Endothelial cell of umbilical vein (primary cell): ENCODE measurements around the gene TOX2. TPM values are rescaled to one million over a fixed set of nuclear protein-coding genes. Genes with fewer than 3 reads are reported as not detected.
A peak's percentile ranks its signal among the peaks of the same experiment; 100 is the strongest.

Experiments used
- BruUV-seq: library from RNA; stranded (reverse); fragments of 400-500 nt; replicated peaks from 2 replicates; lab custom pipeline; 2021; lab: Mats Ljungman, UMichigan
- CTCF ChIA-PET: fragments of 300-600, 350-600 bp; sonication (Branson Sonifier 250); formaldehyde crosslinking; loops from one replicate; lab custom pipeline; 2021; ENCODE audit warnings: antibody characterized with exemption, inconsistent platforms; lab: Charles Lee
- POLR2A ChIA-PET: fragments of 300-600, 350-600 bp; sonication (Branson Sonifier 250); formaldehyde crosslinking; loops from one replicate; lab custom pipeline; 2021; ENCODE audit warnings: antibody characterized with exemption, inconsistent platforms; lab: Charles Lee
- DNase-seq: peaks from one replicate; pipeline ENCODE4 v3.0.0-alpha.2; 2011; ENCODE audit warnings: low read depth, low spot score
- FAIRE-seq: peaks from 2 replicates; lab custom pipeline; 2011; peaks lifted over from hg19 to GRCh38; lab: Jason Lieb, UNC
- H2AFZ ChIP-seq: 2 replicates; pipeline ENCODE4 v1.6.0; 2012; ENCODE audit warnings: low read depth, low read length, control low read depth, inconsistent platforms
- H3K27ac ChIP-seq: 2 replicates; pipeline ENCODE4 v1.5.1; 2011; ENCODE audit warnings: low read depth, mild to moderate bottlenecking, control low read depth, low read length, moderate library complexity; ENCODE audit not compliant: insufficient read depth
- H3K27me3 ChIP-seq, 2 experiments: 2 replicates each; pipeline versions ENCODE4 v1.6.0 to v1.6.1; 2011; ENCODE audit warnings: low read length in 2 of 2, mixed read lengths in 1 of 2; ENCODE audit not compliant: control insufficient read depth in 2 of 2, insufficient read depth in 2 of 2
- H3K36me3 ChIP-seq, 2 experiments: 2 replicates in 1 of 2; 3 replicates in 1 of 2; pipeline ENCODE4 v1.5.1; 2011; ENCODE audit warnings: low read length in 2 of 2, mild to moderate bottlenecking in 1 of 2, moderate library complexity in 1 of 2; ENCODE audit not compliant: control insufficient read depth in 2 of 2, insufficient read depth in 2 of 2; ENCODE audit errors: extremely low read depth in 1 of 2
- H3K4me1 ChIP-seq: 3 replicates; pipeline ENCODE4 v1.5.1; 2011; ENCODE audit warnings: mild to moderate bottlenecking, low read length; ENCODE audit not compliant: control insufficient read depth, insufficient read depth; ENCODE audit errors: extremely low read depth
- H3K4me2 ChIP-seq: 2 replicates; pipeline ENCODE4 v1.6.1; 2011; ENCODE audit warnings: low read length, control low read depth, mixed read lengths; ENCODE audit not compliant: insufficient read depth
- H3K4me3 ChIP-seq, 3 experiments: fragments of 200-600 bp in 1 of 3; sonication (generic), shearing (Covaris generic) in 1 of 3; replicated peaks in 1 of 3; 2 replicates each; pipeline ENCODE4 v1.5.1; 2011 to 2016; ENCODE audit warnings: control low read depth in 3 of 3, low read length in 3 of 3, mild to moderate bottlenecking in 2 of 3, inconsistent platforms in 1 of 3, low read depth in 1 of 3, moderate library complexity in 1 of 3; ENCODE audit not compliant: insufficient read depth in 1 of 3
- H3K79me2 ChIP-seq: 2 replicates; pipeline ENCODE4 v1.6.0; 2012; ENCODE audit warnings: low read length, inconsistent platforms; ENCODE audit not compliant: control insufficient read depth, insufficient read depth
- H3K9ac ChIP-seq: replicated peaks from 2 replicates; pipeline ENCODE3; 2011; ENCODE audit warnings: low read length, control low read depth; ENCODE audit not compliant: insufficient read depth; ENCODE audit errors: extremely low read depth
- H3K9me1 ChIP-seq: replicated peaks from 3 replicates; pipeline ENCODE4 v1.6.0; 2011; ENCODE audit warnings: mild to moderate bottlenecking, low read length; ENCODE audit not compliant: control insufficient read depth, insufficient read depth; ENCODE audit errors: extremely low read depth
- H3K9me3 ChIP-seq: replicated peaks from 2 replicates; pipeline ENCODE4 v1.5.1; 2012; ENCODE audit warnings: low read length, inconsistent platforms; ENCODE audit not compliant: control insufficient read depth, insufficient read depth
- H4K20me1 ChIP-seq: replicated peaks from 2 replicates; pipeline ENCODE3; 2011; ENCODE audit warnings: mild to moderate bottlenecking, low read length; ENCODE audit not compliant: control insufficient read depth, insufficient read depth; ENCODE audit errors: extremely low read depth
- CTCF ChIP-seq, 2 donors: IDR thresholded peaks; 1 replicate in 1 of 2; 2 replicates in 1 of 2; pipeline ENCODE4 v1.5.1; 2011; ENCODE audit warnings: low read length in 2 of 2, mild to moderate bottlenecking in 2 of 2, moderate library complexity in 2 of 2, control low read depth in 1 of 2, inconsistent platforms in 1 of 2, low read depth in 1 of 2; ENCODE audit not compliant: insufficient read depth in 1 of 2; ENCODE audit errors: extremely low read depth in 1 of 2
- EZH2 ChIP-seq: IDR thresholded peaks from 2 replicates; pipeline ENCODE4 v1.6.1; 2012; ENCODE audit warnings: borderline replicate concordance, low read depth, mild to moderate bottlenecking, moderate library complexity, low read length, inconsistent platforms; ENCODE audit not compliant: severe bottlenecking
- FOS ChIP-seq: IDR thresholded peaks from 2 replicates; pipeline ENCODE4 v1.6.1; 2011; ENCODE audit warnings: mild to moderate bottlenecking, low read length, moderate library complexity, borderline replicate concordance; ENCODE audit not compliant: insufficient read depth
- GATA2 ChIP-seq: IDR thresholded peaks from 2 replicates; pipeline ENCODE4 v1.7.0; 2011; ENCODE audit warnings: low read depth, mild to moderate bottlenecking, moderate library complexity, mixed read lengths, low read length; ENCODE audit not compliant: insufficient read length, insufficient read depth
- JUN ChIP-seq: IDR thresholded peaks from 2 replicates; pipeline ENCODE4 v1.6.1; 2011; ENCODE audit warnings: borderline replicate concordance, low read depth; ENCODE audit not compliant: insufficient read length, insufficient read depth
- MYC ChIP-seq: IDR thresholded peaks from one replicate; pipeline ENCODE4 v1.6.1; 2011; ENCODE audit warnings: mild to moderate bottlenecking, low read depth, low read length
- POLR2A ChIP-seq: IDR thresholded peaks from 2 replicates; pipeline ENCODE4 v1.6.1; 2012; ENCODE audit warnings: low read depth, mild to moderate bottlenecking, control low read depth, low read length
- POLR2AphosphoS5 ChIP-seq: IDR thresholded peaks from 2 replicates; pipeline ENCODE4 v1.6.1; 2012; ENCODE audit warnings: low read depth, mild to moderate bottlenecking, control low read depth, low read length, moderate library complexity; ENCODE audit not compliant: insufficient read depth
- dilution Hi-C: fragments of 300-500 bp; cut with MboI; formaldehyde crosslinking; loops from one replicate; pipeline ENCODE4 v1.15.0; 2019; ENCODE audit warnings: low sequenced_read_pairs; ENCODE audit not compliant: extremely low pct_ligation_motif_present
- intact Hi-C: fragments of 100-400 bp; cut with micrococcal nuclease; formaldehyde crosslinking; loops from one replicate; pipeline ENCODE4 v1.10.0; 2022
- polyA plus RNA-seq, 4 experiments: library from polyadenylated mRNA; depleted of rRNA in 3 of 4; stranded (reverse) in 3 of 4; unstranded in 1 of 4; fragments of >200 nt; gene quantifications; 2 replicates each; pipeline versions ENCODE4 v1.2.1 to v1.2.3, GENCODE V29; 2011 to 2012; ENCODE audit warnings: missing spikeins in 1 of 4
- total RNA-seq: library from RNA; stranded (reverse); gene quantifications from 2 replicates; pipeline ENCODE4 v1.2.3, GENCODE V29; 2021
- TF ChIP-seq, protein P1 (sequence below): IDR thresholded peaks from 2 replicates; pipeline ENCODE4 v1.6.1; 2011; ENCODE audit not compliant: insufficient read depth, insufficient read length

TOX2 gene
- total and polyA plus RNA-seq, 2 donors (not counting 3 experiments of a cell fraction or from before 2014, with no cell fraction given), result 7.0 to 18.6 TPM

DNA sequence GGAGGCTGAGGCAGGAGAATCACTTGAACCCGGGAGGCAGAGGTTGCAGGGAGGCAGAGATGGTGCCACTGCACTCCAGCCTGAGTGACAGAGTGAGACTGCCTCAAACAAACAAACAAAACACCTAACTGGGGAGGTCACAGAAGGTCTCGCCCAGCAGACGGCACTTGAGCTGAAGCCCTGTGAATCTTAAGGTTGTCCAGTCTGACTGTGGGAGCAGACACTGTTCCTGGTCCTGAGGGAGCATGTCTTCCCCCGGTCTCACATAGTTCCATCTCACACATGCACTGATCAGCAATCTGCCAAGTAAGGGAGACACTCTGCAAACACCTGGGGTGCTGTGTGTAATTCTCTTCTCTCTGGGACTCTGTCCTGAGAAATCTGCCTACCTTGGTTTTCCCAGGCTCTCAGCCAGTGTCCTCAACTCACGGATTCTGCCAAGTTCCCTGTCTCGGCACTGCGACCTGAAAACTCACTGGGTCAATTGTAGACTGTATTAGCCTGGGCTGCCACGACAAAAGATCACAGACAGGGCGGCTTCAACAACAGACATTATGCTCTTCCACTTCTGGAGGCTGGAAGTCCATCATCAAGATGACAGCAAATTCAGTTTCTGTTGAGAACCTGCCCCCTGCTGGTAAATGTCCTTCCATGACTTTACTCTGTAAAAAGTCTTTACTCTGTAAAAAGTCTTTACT is 178.0 kb downstream of the TOX2 start:
- dilution Hi-C loops, result no loop called here
- Histone ChIP-seq H3K27ac (no peak overlapping the region), H3K9ac (no peak overlapping the region), H3K9me1 (no peaks in the 10 kb centered on the region), H3K27me3 (peaks cover 2% of the 10 kb centered on the region in 2 experiments), H3K4me3 (no peak overlapping the region), H3K4me2 (no peak overlapping the region), H3K9me3 (no peaks in the 10 kb centered on the region), H3K79me2 (no peaks in the 10 kb centered on the region), H3K36me3 (no peaks in the 10 kb centered on the region), H2AFZ (no peak overlapping the region), H4K20me1 (no peaks in the 10 kb centered on the region), H3K4me1 (no peaks in the 10 kb centered on the region)
- ChIA-PET POLR2A (no interaction called here), CTCF (interaction anchor here (1.0 to 7.2 kb wide), 9 partner anchors 9 to 644 kb away, joined by 3 to 85 read pairs (median 8); no protein-coding TSS in a partner anchor)
- TF ChIP-seq POLR2A (no peak), CTCF (IDR thresholded peaks at IDR 0.05; ENCODE audit: extremely low read depth in 1 of 2, insufficient read depth in 1 of 2, low read depth in 1 of 2, low read length in 2 of 2) (peak; percentile 47 to 52)
- no TSS peak for BruUV-seq
- FAIRE-seq (peak; percentile 79), DNase-seq (peak; percentile 45)
- intact Hi-C loops, result loop anchor here (1.0 to 2.0 kb wide), 4 partner anchors 36 to 643 kb away; no protein-coding TSS in a partner anchor

GRCh38 chr20:44093249-44093582 is 178.6 kb downstream of the TOX2 start:
- Histone ChIP-seq H3K27me3 (peaks cover 2% of the 10 kb centered on the region in 2 experiments), H3K27ac (no peak overlapping the region), H3K4me2 (no peak overlapping the region), H3K9me1 (no peaks in the 10 kb centered on the region), H3K9ac (no peak overlapping the region), H4K20me1 (no peaks in the 10 kb centered on the region), H3K9me3 (no peaks in the 10 kb centered on the region), H3K4me3 (no peak overlapping the region), H3K4me1 (no peaks in the 10 kb centered on the region), H3K79me2 (no peaks in the 10 kb centered on the region), H3K36me3 (no peaks in the 10 kb centered on the region), H2AFZ (no peak overlapping the region)
- CTCF ChIA-PET, result interaction anchor here (1.3 to 7.2 kb wide), 2 partner anchors 13 to 555 kb away, joined by 3 to 85 read pairs; no protein-coding TSS in a partner anchor
- FAIRE-seq (no peak), DNase-seq (no peak)
- TF ChIP-seq, protein P1, sequence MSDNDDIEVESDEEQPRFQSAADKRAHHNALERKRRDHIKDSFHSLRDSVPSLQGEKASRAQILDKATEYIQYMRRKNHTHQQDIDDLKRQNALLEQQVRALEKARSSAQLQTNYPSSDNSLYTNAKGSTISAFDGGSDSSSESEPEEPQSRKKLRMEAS, result no peak
- TF ChIP-seq POLR2AphosphoS5, result no peak
- TF ChIP-seq MYC, result no peak
- TF ChIP-seq CTCF (IDR thresholded peaks at IDR 0.05; ENCODE audit: extremely low read depth in 1 of 2, insufficient read depth in 1 of 2, low read depth in 1 of 2, low read length in 2 of 2), result no peak
- TF ChIP-seq JUN, result no peak
- TF ChIP-seq FOS, result no peak
- no peak for TF ChIP-seq POLR2A
- TF ChIP-seq GATA2, result no peak
- no peak for TF ChIP-seq EZH2
- BruUV-seq, result no TSS peak
- dilution Hi-C loops, result no loop called here
- intact Hi-C loops, result loop anchor here (1.0 to 2.0 kb wide), 4 partner anchors 36 to 644 kb away; no protein-coding TSS in a partner anchor
- POLR2A ChIA-PET, result no interaction called here
